Body of pancreas (tissue), 4 donors: ENCODE measurements around the gene RNPEP.

Experiments used
- POLR2A ChIP-seq, 3 donors: fragments of 450-650 bp; IDR thresholded peaks; one replicate each; pipeline ENCODE4 v1.6.1; 2016; ENCODE audit warnings: antibody characterized with exemption in 3 of 3, mild to moderate bottlenecking in 2 of 3
- TF ChIP-seq, protein P1 (sequence below), 7 experiments: fragments of 450-650 bp in 4 of 7; fragments of 200-600 bp in 3 of 7; sonication (generic) in 3 of 7; IDR thresholded peaks; one replicate each; pipeline ENCODE4 v1.5.1; 2016 to 2019; ENCODE audit warnings: antibody characterized with exemption in 7 of 7

DNA sequence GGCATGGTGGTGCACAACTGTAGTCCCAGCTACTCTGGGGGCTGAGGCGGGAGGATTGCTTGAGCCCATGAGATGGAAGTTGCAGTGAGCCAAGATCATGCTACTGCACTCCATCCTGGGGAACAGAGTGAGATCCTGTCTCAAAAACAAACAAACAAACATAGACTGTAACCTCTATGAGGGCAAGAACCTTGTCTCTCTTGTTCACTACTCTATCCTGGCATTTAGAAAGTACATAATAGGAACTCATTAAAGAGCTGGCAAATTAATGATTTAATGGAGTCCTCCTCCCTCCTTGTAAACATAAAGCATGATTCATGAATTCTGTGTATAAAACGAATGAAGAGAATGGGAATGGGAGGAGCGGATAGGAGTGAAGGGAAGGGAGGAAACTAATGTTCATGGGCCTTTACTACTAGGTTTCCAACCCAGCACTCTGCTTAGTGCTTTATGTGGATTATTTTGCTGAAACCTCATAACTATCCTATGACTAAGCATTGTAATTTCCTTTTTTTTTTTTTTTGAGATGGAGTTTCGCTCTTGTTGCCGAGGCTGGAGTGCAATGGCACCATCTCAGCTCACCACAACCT lies 44.7 kb upstream of the RNPEP start:
- TF ChIP-seq, protein P1, sequence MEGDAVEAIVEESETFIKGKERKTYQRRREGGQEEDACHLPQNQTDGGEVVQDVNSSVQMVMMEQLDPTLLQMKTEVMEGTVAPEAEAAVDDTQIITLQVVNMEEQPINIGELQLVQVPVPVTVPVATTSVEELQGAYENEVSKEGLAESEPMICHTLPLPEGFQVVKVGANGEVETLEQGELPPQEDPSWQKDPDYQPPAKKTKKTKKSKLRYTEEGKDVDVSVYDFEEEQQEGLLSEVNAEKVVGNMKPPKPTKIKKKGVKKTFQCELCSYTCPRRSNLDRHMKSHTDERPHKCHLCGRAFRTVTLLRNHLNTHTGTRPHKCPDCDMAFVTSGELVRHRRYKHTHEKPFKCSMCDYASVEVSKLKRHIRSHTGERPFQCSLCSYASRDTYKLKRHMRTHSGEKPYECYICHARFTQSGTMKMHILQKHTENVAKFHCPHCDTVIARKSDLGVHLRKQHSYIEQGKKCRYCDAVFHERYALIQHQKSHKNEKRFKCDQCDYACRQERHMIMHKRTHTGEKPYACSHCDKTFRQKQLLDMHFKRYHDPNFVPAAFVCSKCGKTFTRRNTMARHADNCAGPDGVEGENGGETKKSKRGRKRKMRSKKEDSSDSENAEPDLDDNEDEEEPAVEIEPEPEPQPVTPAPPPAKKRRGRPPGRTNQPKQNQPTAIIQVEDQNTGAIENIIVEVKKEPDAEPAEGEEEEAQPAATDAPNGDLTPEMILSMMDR (IDR thresholded peaks at IDR 0.05): no peak
- no peak for TF ChIP-seq POLR2A (IDR thresholded peaks at IDR 0.05)
